Upper lobe of left lung (tissue), 6 donors: ENCODE data around the gene HERPUD2. TPM values are rescaled to one million over a fixed set of nuclear protein-coding genes. Genes with fewer than 3 reads are reported as not detected.

Source experiments
- ATAC-seq, 2 donors: fragments of 200-7000 bp; cut with Tn5 transposase; one replicate each; pipeline ENCODE4 v1.9.1; 2022; ENCODE audit warnings: mild to moderate bottlenecking in 2 of 2, moderate library complexity in 2 of 2; ENCODE audit not compliant: low FRiP score in 2 of 2
- DNase-seq, 2 donors: peaks; one replicate each; pipeline ENCODE4 v3.0.0-alpha.2; 2019 to 2020
- H3K27ac ChIP-seq, 4 donors: fragments of 200-600 bp; sonication (generic); one replicate each; pipeline ENCODE4 v1.5.1; 2016 to 2019
- H3K27me3 ChIP-seq, 4 donors: fragments of 200-600 bp; sonication (generic); one replicate each; pipeline ENCODE4 v1.5.1; 2017 to 2019
- H3K36me3 ChIP-seq, 4 donors: fragments of 200-600 bp; sonication (generic); one replicate each; pipeline ENCODE4 v1.5.1; 2016 to 2019
- H3K4me1 ChIP-seq, 4 donors: fragments of 200-600 bp; sonication (generic); one replicate each; pipeline ENCODE4 v1.5.1; 2018 to 2019
- H3K4me3 ChIP-seq, 4 donors: fragments of 200-600 bp; sonication (generic); one replicate each; pipeline ENCODE4 v1.5.1; 2017 to 2019; ENCODE audit warnings: mild to moderate bottlenecking in 2 of 4, moderate library complexity in 1 of 4
- H3K9me3 ChIP-seq, 4 donors: fragments of 200-600 bp; sonication (generic); one replicate each; pipeline ENCODE4 v1.5.1; 2018 to 2019
- EP300 ChIP-seq, 4 donors: sonication (generic); formaldehyde crosslinking; IDR thresholded peaks; one replicate each; pipeline ENCODE4 v1.5.1; 2017; ENCODE audit warnings: antibody characterized with exemption in 4 of 4, control low read depth in 2 of 4
- POLR2A ChIP-seq, 4 donors: fragments of 450-650 bp; IDR thresholded peaks; one replicate each; pipeline ENCODE4 v1.5.1; 2016 to 2017; ENCODE audit warnings: antibody characterized with exemption in 4 of 4, mild to moderate bottlenecking in 2 of 4
- POLR2AphosphoS5 ChIP-seq, 2 donors: sonication (generic); formaldehyde crosslinking; IDR thresholded peaks; one replicate each; pipeline ENCODE4 v1.5.1; 2017; ENCODE audit warnings: antibody characterized with exemption in 2 of 2
- WGBS, 2 donors: methylation state at CpG; one replicate each; pipeline ENCODE4 v1.1.5; 2017 to 2018; 5-methylcytosine and 5-hydroxymethylcytosine counted together
- total RNA-seq, 6 donors: library from RNA; depleted of rRNA in 4 of 6; stranded (reverse); fragments of >200 nt in 4 of 6; gene quantifications; one replicate each; pipeline versions ENCODE4 v1.1.0 to v1.2.1, GENCODE V29; 2016 to 2021
- TF ChIP-seq, protein P1 (sequence below), 6 experiments: fragments of 450-650 bp in 4 of 6; fragments of 200-600 bp in 2 of 6; sonication (generic) in 2 of 6; IDR thresholded peaks; one replicate each; pipeline ENCODE4 v1.5.1; 2016 to 2019; ENCODE audit warnings: antibody characterized with exemption in 6 of 6
- donor health status: DM: no; HTN: no; CAD: no; lungs with moderate emphysema.
- donor health status: DM: no; HTN: yes; CAD: no; lungs with severe emphysema.

The HERPUD2 gene, protein sequence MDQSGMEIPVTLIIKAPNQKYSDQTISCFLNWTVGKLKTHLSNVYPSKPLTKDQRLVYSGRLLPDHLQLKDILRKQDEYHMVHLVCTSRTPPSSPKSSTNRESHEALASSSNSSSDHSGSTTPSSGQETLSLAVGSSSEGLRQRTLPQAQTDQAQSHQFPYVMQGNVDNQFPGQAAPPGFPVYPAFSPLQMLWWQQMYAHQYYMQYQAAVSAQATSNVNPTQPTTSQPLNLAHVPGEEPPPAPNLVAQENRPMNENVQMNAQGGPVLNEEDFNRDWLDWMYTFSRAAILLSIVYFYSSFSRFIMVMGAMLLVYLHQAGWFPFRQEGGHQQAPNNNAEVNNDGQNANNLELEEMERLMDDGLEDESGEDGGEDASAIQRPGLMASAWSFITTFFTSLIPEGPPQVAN
- total RNA-seq: 10 to 100 TPM; 29.6 to 63.9 (median 42.2) TPM

DNA sequence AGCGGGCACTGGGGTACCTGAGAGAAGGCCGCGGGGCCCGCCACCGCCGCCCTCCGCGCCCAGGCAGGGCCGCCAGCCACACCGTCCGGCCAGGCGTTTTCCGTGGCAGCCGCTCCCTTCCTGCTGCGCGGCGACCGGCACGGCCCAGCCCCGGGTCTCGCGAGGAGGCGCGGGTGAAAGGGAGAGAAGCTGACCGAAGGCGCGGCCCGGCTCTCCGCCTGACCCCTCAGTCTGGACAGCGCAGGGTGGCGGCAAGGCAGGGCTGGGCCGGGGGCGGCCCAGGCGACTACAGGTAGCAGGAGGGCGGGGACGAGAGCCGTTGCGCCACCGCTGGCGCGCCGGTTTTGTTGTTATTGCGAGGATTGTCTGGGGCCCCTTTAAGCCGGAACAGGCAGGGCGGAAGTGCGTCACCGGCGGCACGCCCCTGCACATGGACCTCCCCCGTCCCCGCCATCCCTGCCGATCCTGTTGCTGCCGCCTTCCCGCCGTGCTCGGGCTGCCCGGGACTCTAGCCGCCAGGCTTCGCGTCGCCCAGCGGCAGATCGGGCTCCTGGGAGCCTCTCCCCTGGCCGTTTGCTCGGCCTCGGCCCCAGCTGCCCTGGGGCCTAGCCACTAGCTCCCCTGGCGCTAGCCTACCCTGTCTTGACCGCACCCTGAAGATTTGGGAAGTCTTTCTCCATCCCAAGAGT is at the start of gene HERPUD2:
HERPUD2 (minus strand) TSS at position 352 of the 689 bp plus-strand sequence. CDS start 805 bp downstream, outside the sequence.
- peak within 1 kb of the TSS; percentile 69 to 73 (median 72) for H3K4me3 ChIP-seq
- H3K36me3 ChIP-seq: no peaks in the 10 kb centered on the region
- TF ChIP-seq POLR2AphosphoS5 (IDR thresholded peaks at IDR 0.05) (peak; percentile 87 to 96), EP300 (IDR thresholded peaks at IDR 0.05) (peak in 1 of 4 donors; percentile 66), POLR2A (IDR thresholded peaks at IDR 0.05) (peak in 3 of 4 donors; percentile 92 to 98 (median 97))
- TF ChIP-seq, protein P1, sequence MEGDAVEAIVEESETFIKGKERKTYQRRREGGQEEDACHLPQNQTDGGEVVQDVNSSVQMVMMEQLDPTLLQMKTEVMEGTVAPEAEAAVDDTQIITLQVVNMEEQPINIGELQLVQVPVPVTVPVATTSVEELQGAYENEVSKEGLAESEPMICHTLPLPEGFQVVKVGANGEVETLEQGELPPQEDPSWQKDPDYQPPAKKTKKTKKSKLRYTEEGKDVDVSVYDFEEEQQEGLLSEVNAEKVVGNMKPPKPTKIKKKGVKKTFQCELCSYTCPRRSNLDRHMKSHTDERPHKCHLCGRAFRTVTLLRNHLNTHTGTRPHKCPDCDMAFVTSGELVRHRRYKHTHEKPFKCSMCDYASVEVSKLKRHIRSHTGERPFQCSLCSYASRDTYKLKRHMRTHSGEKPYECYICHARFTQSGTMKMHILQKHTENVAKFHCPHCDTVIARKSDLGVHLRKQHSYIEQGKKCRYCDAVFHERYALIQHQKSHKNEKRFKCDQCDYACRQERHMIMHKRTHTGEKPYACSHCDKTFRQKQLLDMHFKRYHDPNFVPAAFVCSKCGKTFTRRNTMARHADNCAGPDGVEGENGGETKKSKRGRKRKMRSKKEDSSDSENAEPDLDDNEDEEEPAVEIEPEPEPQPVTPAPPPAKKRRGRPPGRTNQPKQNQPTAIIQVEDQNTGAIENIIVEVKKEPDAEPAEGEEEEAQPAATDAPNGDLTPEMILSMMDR (IDR thresholded peaks at IDR 0.05): peak in 2 of 6 experiments; percentile 16 to 25
- DNase-seq (peak; percentile 98 to 99), ATAC-seq (peak; percentile 98)
- 0 to 1% methylated on average over 2 to 53 of the region's 68 CpGs for WGBS, 2 donors
- H3K4me1 ChIP-seq: peaks cover 30 to 48% (median 36%) of the 10 kb centered on the region in 4 donors
- no peaks in the 10 kb centered on the region for H3K27me3 ChIP-seq
- no peaks in the 10 kb centered on the region for H3K9me3 ChIP-seq
- H3K27ac ChIP-seq: peak within 1 kb of the TSS; percentile 97 to 99 (median 98)

DNA sequence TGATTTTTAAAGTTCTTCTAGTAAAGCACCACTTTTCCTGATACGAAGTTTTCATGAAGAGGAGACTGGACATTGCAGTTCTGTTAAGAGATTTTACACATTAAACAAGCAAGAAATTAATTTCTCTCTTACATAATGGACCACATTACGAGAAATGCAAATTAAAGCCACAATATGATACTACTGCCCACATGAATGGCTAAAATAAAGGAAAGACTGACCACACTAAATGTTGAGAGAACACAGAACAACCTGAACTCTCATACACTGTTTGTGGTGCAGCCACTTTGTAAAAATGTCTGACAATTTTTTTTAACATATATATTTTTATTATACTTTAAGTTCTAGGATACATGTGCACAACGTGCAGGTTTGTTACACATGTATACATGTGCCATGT is 44.0 kb upstream of the HERPUD2 start:
- Histone ChIP-seq H3K36me3 (no peaks in the 10 kb centered on the region), H3K4me1 (no peaks in the 10 kb centered on the region), H3K27me3 (no peaks in the 10 kb centered on the region), H3K27ac (no peak overlapping the region), H3K9me3 (no peaks in the 10 kb centered on the region), H3K4me3 (no peak overlapping the region)
- no peak for ATAC-seq
- 89 to 93% methylated on average over 3 of the region's 3 CpGs for WGBS, 2 donors
- no peak for DNase-seq
- TF ChIP-seq POLR2A (IDR thresholded peaks at IDR 0.05): no peak
- no peak for TF ChIP-seq POLR2AphosphoS5 (IDR thresholded peaks at IDR 0.05)
- TF ChIP-seq, protein P1 (IDR thresholded peaks at IDR 0.05): no peak
- TF ChIP-seq EP300 (IDR thresholded peaks at IDR 0.05): no peak

DNA sequence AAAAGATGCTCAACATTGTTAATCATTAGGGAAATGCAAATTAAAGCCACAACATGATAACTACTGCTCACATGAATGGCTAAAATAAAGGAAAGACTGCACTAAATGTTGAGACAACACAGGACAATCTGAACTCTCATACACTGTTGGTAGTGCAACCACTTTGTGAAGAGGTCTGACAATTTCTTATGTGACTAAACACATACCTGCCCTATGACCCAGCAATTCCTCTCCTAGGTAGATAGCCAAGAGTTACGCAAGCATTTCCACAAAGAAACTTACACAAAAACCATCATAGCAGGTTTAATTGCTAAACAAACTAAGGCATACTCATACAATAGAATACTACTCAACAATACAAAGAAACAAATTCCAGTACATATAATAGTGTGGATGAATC is 41.8 kb upstream of the HERPUD2 start:
- Histone ChIP-seq H3K4me1 (no peaks in the 10 kb centered on the region), H3K9me3 (no peaks in the 10 kb centered on the region), H3K4me3 (no peak overlapping the region), H3K27me3 (no peaks in the 10 kb centered on the region), H3K36me3 (no peaks in the 10 kb centered on the region), H3K27ac (no peak overlapping the region)
- no peak for TF ChIP-seq EP300 (IDR thresholded peaks at IDR 0.05)
- TF ChIP-seq POLR2A (IDR thresholded peaks at IDR 0.05): no peak
- no peak for TF ChIP-seq POLR2AphosphoS5 (IDR thresholded peaks at IDR 0.05)
- TF ChIP-seq, protein P1 (IDR thresholded peaks at IDR 0.05): no peak
- 83 to 90% methylated on average over 1 of the region's 1 CpG for WGBS, 2 donors
- no peak for ATAC-seq
- no peak for DNase-seq

DNA sequence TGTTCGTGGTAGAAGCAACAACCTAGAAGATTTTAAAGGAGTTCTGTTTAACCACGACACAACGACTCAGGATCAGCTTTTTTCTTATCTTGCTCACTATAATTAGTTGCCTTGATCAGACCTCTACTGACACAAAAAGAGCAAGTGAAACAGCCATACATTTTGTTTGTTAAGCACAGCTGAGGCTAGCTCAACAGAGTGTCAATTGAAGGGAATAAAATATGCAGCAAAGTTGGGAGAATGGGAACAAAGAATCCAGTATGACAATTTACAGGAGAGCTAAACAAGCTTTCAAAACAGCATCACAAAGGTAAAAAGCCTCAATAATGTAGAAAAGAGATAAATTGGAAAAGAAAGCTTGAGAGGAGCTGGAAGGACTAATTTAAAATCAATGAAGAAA is 40.5 kb upstream of the HERPUD2 start:
- Histone ChIP-seq H3K9me3 (no peaks in the 10 kb centered on the region), H3K4me1 (no peaks in the 10 kb centered on the region), H3K27ac (no peak overlapping the region), H3K36me3 (no peaks in the 10 kb centered on the region), H3K4me3 (no peak overlapping the region), H3K27me3 (no peaks in the 10 kb centered on the region)
- TF ChIP-seq EP300 (IDR thresholded peaks at IDR 0.05): no peak
- TF ChIP-seq POLR2A (IDR thresholded peaks at IDR 0.05): no peak
- TF ChIP-seq POLR2AphosphoS5 (IDR thresholded peaks at IDR 0.05): no peak
- TF ChIP-seq, protein P1 (IDR thresholded peaks at IDR 0.05): no peak
- DNase-seq (no peak), ATAC-seq (no peak)
- WGBS, 2 donors: 79 to 81% methylated on average over 3 of the region's 3 CpGs
